ENCODE data around the gene MAT1A. TPM values are rescaled to one million over a fixed set of nuclear protein-coding genes. Genes with fewer than 3 reads are reported as not detected.
"Not testable (repeated sequence)": the region's sequence is repeated elsewhere in the genome, so short reads cannot be mapped to it uniquely, and the experiment has no call there.

MAT1A gene
- total and polyA plus RNA-seq, 4 donors, result 179 to 759 (median 494) TPM

GRCh38 chr10:80313523-80313922, 24.1 kb upstream of the MAT1A start:
- Histone ChIP-seq H3K36me3 (ENCODE audit: control insufficient read depth in 4 of 4, insufficient read depth in 3 of 4, low read depth in 1 of 4, low read length in 3 of 4) (no peaks in the 10 kb centered on the region), H3K27ac (ENCODE audit: low read depth in 1 of 2, low read length in 2 of 2) (no peak overlapping the region), H3K4me1 (ENCODE audit: control insufficient read depth in 4 of 4, insufficient read depth in 4 of 4, low read length in 3 of 4) (peaks cover 0 to 4% (median 1%) of the 10 kb centered on the region in 4 donors), H3K9ac (ENCODE audit: low read depth in 1 of 2, low read length in 2 of 2) (no peak overlapping the region), H3K4me3 (ENCODE audit: low read depth in 1 of 3, low read length in 3 of 3) (no peak overlapping the region), H3K27me3 (ENCODE audit: control insufficient read depth in 4 of 4, insufficient read depth in 4 of 4, low read length in 3 of 4) (no peaks in the 10 kb centered on the region), H3K9me3 (ENCODE audit: control insufficient read depth in 4 of 4, low read length in 3 of 4) (peaks cover 0 to 2% (median 0%) of the 10 kb centered on the region in 4 donors)
- TF ChIP-seq HNF4G (IDR thresholded peaks at IDR 0.05) (no peak), HNF4A (conservative IDR thresholded peaks at IDR 0.05) (no peak), MAX (IDR thresholded peaks at IDR 0.05) (no peak), EGR1 (IDR thresholded peaks at IDR 0.05; ENCODE audit: low read depth in 2 of 2) (no peak), ATF3 (IDR thresholded peaks at IDR 0.05) (no peak)
- DNase-seq (ENCODE audit: low spot score), result no peak
- 92% methylated on average over 5 of the region's 5 CpGs for WGBS

- not testable (repeated sequence) for H3K27ac ChIP-seq (ENCODE audit: low read depth in 1 of 2, low read length in 2 of 2); H3K4me3 ChIP-seq (ENCODE audit: low read depth in 1 of 3, low read length in 3 of 3); H3K9me3 ChIP-seq (ENCODE audit: control insufficient read depth in 4 of 4, low read length in 3 of 4); DNase-seq (ENCODE audit: low spot score); H3K9ac ChIP-seq (ENCODE audit: low read depth in 1 of 2, low read length in 2 of 2); H3K36me3 ChIP-seq (ENCODE audit: control insufficient read depth in 4 of 4, insufficient read depth in 3 of 4, low read depth in 1 of 4, low read length in 3 of 4); H3K27me3 ChIP-seq (ENCODE audit: control insufficient read depth in 4 of 4, insufficient read depth in 4 of 4, low read length in 3 of 4); H3K4me1 ChIP-seq (ENCODE audit: control insufficient read depth in 4 of 4, insufficient read depth in 4 of 4, low read length in 3 of 4)
- 91% methylated on average over 3 of the region's 3 CpGs for WGBS
These were observed 16.5 kb upstream of the MAT1A start for GRCh38 chr10:80305989-80306388.

- TF ChIP-seq RXRA (IDR thresholded peaks at IDR 0.05), result no peak
- TF ChIP-seq HNF4A (conservative IDR thresholded peaks at IDR 0.05), result no peak
- TF ChIP-seq ZBTB33 (IDR thresholded peaks at IDR 0.05), result no peak
- TF ChIP-seq JUND (IDR thresholded peaks at IDR 0.05), result no peak
- H3K27ac ChIP-seq (ENCODE audit: low read depth in 1 of 2, low read length in 2 of 2), result no peak overlapping the region
- H3K27me3 ChIP-seq (ENCODE audit: control insufficient read depth in 4 of 4, insufficient read depth in 4 of 4, low read length in 3 of 4), result no peaks in the 10 kb centered on the region
- no peaks in the 10 kb centered on the region for H3K36me3 ChIP-seq (ENCODE audit: control insufficient read depth in 4 of 4, insufficient read depth in 3 of 4, low read depth in 1 of 4, low read length in 3 of 4)
- H3K9me3 ChIP-seq (ENCODE audit: control insufficient read depth in 4 of 4, low read length in 3 of 4), result peaks cover 0 to 14% (median 1%) of the 10 kb centered on the region in 4 donors
- H3K4me3 ChIP-seq (ENCODE audit: low read depth in 1 of 3, low read length in 3 of 3), result no peak overlapping the region
- DNase-seq (ENCODE audit: low spot score), result no peak
- peaks cover 2 to 17% (median 16%) of the 10 kb centered on the region in 4 donors for H3K4me1 ChIP-seq (ENCODE audit: control insufficient read depth in 4 of 4, insufficient read depth in 4 of 4, low read length in 3 of 4)
- 93% methylated on average over 3 of the region's 3 CpGs for WGBS
- H3K9ac ChIP-seq (ENCODE audit: low read depth in 1 of 2, low read length in 2 of 2), result no peak overlapping the region
These were observed 7.5 kb upstream of the MAT1A start for GRCh38 chr10:80296942-80297341.

- no peaks in the 10 kb centered on the region for H3K27me3 ChIP-seq (ENCODE audit: control insufficient read depth in 4 of 4, insufficient read depth in 4 of 4, low read length in 3 of 4)
- peak overlapping the region; percentile 95 to 98 for H3K27ac ChIP-seq (ENCODE audit: low read depth in 1 of 2, low read length in 2 of 2)
- H3K4me1 ChIP-seq (ENCODE audit: control insufficient read depth in 4 of 4, insufficient read depth in 4 of 4, low read length in 3 of 4), result peaks cover 4 to 29% (median 26%) of the 10 kb centered on the region in 4 donors
- H3K9me3 ChIP-seq (ENCODE audit: control insufficient read depth in 4 of 4, low read length in 3 of 4), result peaks cover 0 to 5% (median under 1%) of the 10 kb centered on the region in 4 donors
- H3K36me3 ChIP-seq (ENCODE audit: control insufficient read depth in 4 of 4, insufficient read depth in 3 of 4, low read depth in 1 of 4, low read length in 3 of 4), result peaks cover 0 to 10% (median 0%) of the 10 kb centered on the region in 4 donors
- H3K9ac ChIP-seq (ENCODE audit: low read depth in 1 of 2, low read length in 2 of 2), result peak overlapping the region; percentile 32 to 71
- no peak for DNase-seq (ENCODE audit: low spot score)
- 41% methylated on average over 6 of the region's 6 CpGs for WGBS
- no peak overlapping the region for H3K4me3 ChIP-seq (ENCODE audit: low read depth in 1 of 3, low read length in 3 of 3)
- TF ChIP-seq GABPA (IDR thresholded peaks at IDR 0.05 in 1 of 2, conservative IDR thresholded peaks at IDR 0.05 in 1 of 2) (no peak), CTCF (IDR thresholded peaks at IDR 0.05; ENCODE audit: low read depth, low read length, missing input control) (no peak), TAF1 (conservative IDR thresholded peaks at IDR 0.05) (peak; percentile 36), RXRA (IDR thresholded peaks at IDR 0.05) (peak; percentile 93 to 95), SP1 (IDR thresholded peaks at IDR 0.05) (peak; percentile 95), HNF4G (IDR thresholded peaks at IDR 0.05) (peak; percentile 96), FOXA2 (IDR thresholded peaks at IDR 0.05) (peak; percentile 71), NR2F2 (IDR thresholded peaks at IDR 0.05) (peak; percentile 75), REST (IDR thresholded peaks at IDR 0.05) (peak; percentile 82), JUND (IDR thresholded peaks at IDR 0.05) (peak; percentile 70 to 90)
These were observed 3.3 kb upstream of the MAT1A start for GRCh38 chr10:80292607-80293239.
